Endothelial cell of hepatic sinusoid (primary cell): ENCODE results near the gene CISD2.
"Not testable (repeated sequence)": the region's sequence is repeated elsewhere in the genome, so short reads cannot be mapped to it uniquely, and the experiment has no call there.

Experiments used
- in situ Hi-C: cut with HindIII; loops from 2 replicates; pipeline ENCODE4 v1.10.0; 2017; ENCODE audit warnings: low sequenced_read_pairs

Gene CISD2, protein sequence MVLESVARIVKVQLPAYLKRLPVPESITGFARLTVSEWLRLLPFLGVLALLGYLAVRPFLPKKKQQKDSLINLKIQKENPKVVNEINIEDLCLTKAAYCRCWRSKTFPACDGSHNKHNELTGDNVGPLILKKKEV

DNA sequence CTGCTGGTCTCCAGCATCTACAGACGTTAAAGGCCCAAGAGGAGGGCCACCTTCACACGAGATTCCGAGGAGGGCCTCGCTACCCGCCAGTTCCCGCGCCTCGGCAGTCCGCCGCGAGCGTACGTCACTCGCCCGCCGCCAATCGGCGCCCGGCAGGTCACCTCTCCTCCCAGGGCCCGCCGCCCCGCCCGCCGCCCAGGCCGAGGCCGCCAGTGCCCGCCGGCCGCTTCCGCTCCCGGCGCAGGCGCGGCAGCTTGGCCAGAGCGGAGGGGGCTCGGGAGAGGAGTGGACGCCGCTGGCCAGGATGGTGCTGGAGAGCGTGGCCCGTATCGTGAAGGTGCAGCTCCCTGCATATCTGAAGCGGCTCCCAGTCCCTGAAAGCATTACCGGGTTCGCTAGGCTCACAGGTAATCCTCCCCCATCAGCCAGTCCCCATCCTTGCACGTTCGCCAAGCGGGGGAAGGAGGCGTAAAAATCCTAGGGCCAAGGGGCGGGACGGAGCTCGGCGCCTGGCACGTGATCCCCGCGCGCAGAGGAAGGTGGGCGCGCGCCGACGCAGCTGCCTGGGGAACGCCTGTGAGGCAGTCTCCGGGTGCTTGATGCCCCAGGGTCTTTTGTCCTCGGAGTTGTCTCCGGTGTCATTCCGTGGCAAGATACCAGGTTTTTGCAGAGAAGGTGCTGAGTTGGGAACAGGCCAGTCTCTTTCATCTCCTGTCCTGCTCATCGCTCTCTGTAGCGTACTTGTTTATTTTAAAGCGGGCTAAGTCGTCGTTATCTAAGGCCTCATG is at the start of gene CISD2:
Gene CISD2, plus strand, starts transcription at position 212 of the 788 bp plus-strand sequence. Its CDS starts 93 bp downstream, at position 305.
- in situ Hi-C loops = no loop called here

DNA sequence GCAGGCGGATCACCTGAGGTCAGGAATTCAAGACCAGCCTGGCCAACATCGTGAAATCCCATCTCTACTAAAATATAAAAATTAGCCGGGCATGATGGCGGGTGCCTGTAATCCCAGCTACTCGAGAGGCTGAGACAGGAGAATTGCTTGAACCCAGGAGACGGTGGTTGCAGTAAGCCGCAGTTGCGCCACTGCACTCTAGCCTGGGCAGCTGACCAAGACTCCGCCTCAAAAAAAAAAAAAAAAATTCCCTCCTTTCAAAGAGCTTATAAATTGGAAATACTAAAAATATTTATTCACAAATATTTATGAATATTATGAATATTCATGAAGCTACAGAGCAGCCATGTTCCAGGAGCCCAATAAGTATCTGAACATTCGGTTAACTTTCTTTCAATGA is 49.7 kb upstream of the CISD2 start:
- in situ Hi-C loops = not testable (repeated sequence)

DNA sequence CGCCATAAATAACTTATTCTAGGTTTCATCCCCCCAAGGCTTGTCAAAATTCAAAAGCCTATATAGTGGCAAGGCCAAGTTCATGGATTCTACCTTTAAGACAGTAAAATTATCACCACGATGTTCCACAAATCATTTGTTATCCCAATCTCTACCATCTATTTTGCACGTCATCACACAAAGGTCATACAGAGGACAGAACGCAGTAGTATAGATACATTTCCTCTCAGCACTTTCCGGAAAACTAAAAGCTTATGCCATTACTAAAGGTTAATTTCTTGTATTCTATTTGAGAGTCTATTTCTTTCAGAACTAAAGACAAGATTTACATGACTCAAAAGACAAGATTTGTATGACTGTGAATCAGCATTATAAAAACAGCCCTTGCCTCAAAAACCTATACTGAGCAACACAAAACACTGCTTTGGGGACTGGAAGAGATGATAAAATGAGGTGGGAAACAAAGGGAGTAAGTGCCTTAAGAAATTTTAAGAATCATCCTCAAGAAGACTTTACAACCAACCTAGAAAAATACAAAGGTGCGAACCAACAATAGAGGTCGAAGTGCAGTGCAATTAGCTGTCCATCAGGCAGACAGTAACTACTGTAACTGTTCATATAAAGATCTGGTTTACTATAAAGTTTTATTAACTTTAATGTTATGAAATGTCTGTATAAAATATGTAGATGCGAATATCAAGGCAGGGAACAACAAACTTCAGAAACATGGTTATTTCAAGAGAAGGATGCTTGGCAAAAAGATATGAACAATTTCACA is 49.0 kb upstream of the CISD2 start:
- in situ Hi-C loops = no loop called here

DNA sequence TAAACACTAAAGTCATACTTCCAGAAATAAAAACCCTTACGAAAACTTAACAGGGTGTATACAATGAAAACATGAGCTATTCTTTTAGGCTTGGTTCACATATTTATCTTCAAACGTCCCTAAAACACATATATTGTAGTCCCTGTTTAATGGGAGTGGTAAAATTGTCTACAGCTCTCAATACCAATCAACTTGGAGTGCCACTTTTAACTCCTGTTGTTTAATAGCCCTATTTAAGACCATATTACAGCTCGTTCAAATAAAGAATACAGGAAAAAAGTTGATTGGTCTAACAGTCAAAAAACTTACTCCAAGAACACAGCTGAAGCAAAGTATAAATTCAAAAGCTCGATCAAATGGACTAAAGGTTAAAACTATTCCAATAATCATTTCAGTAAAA is 45.3 kb upstream of the CISD2 start:
- in situ Hi-C loops = no loop called here

DNA sequence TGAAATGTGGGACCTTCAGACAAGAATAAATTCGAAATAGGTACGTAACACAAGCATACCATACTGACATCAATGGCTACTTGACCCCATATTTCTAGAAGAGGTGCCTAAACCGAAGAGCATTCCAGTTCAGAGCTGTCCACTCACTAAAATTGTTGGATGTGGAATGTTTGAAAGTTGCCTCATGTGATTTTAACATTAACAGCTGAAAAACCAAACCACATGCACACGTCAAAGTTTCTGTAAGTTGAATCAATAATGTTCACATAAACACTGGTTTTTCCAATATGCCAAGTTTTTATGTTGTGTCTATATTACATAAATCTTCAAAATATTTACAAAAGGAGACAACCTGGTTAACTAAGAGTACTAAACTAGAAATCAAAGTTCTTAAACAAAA is 44.9 kb upstream of the CISD2 start:
- in situ Hi-C loops = no loop called here

DNA sequence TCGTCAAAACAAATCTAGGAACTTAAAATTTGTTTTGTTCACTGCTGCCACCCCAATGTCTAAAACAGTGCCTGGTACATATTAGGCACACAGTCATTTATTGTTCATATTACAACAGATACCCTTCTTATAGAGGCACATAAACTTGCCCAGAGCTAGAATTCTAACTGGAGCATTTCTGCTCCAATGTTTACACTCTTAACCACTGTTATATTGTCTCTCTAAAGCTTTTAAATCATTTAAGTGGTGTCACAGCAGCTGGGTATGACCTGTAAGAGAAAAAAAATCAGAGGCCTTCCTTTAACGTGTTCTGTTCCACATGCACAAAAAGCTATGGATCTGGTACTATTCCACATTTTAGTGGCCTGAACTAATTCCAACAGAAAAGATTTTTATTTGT is 44.4 kb upstream of the CISD2 start:
- in situ Hi-C loops = no loop called here

DNA sequence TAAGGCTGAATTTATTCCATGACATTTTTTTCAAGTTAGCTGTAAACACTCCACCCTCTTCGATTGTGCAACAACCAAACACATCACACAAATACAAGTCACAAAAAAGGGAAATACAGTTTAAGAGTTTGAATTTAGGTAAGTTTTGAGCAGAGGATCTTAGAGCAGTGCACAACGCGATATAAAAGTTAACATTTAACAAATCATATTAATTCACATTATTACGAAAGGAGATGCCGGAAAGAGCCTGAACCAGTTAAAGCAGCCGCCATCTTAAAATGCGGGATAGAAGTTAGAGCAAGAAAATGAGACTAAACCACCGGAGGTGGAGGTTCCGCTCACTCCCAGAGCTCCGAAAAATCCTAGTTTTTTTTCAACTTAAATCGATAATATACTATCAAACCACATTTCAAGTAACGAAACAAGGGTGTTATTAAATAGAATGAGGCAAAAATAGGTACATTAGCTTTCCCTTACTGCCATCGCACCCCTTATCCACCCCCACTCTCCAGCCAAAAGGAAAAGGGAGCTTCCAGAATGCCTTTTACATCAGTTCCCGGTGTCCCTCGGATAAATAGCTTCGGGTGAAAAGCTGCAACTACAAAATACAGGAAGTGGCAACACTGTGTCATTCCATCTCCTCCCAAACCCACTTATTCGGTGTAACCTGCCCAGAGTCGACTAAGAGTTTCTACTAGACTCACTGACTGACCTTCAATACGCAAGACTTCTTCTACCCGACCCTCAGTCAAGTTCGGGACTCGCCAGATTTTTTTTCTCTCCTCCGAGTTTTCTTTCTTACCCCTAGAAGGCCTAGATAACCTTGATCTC is 43.3 kb upstream of the CISD2 start:
- in situ Hi-C loops = no loop called here

DNA sequence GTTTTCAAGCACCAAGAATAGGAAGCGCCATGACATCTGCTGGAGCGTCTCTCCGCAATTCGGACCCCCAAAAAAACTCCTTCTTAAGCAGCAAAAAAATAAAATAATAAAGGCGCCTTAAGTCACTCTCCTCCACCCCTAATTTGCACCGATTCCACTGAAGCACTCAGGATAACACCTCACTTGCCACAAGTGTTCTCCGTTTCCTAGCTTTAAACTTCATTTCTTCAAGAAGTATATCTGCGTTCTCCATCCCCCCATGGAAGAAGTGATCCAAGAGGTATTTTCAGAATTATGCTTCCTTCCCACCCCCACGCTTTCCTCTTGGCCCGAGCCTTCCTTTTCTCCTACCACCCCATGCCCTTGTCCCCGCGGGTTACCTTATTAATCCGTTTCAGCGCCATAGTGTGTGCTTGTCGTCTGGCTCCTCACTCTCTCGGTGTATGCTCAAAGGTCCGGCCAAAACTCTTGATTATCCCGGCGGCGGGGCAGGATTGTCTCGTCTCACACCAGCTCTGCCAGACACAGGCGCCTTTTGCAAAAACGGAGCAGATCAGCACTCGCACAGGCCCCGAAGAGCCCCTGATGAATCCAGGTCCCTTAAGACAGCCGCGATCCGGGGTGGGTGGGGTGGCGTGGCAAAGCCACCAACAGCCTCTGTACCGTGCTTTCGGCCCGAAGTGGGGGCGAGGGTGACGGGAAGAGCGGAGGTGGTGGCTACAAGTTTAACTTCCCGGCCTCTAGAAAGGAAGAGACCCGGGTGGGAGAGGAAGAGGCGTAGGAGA is 42.5 kb upstream of the CISD2 start:
- in situ Hi-C loops = no loop called here

DNA sequence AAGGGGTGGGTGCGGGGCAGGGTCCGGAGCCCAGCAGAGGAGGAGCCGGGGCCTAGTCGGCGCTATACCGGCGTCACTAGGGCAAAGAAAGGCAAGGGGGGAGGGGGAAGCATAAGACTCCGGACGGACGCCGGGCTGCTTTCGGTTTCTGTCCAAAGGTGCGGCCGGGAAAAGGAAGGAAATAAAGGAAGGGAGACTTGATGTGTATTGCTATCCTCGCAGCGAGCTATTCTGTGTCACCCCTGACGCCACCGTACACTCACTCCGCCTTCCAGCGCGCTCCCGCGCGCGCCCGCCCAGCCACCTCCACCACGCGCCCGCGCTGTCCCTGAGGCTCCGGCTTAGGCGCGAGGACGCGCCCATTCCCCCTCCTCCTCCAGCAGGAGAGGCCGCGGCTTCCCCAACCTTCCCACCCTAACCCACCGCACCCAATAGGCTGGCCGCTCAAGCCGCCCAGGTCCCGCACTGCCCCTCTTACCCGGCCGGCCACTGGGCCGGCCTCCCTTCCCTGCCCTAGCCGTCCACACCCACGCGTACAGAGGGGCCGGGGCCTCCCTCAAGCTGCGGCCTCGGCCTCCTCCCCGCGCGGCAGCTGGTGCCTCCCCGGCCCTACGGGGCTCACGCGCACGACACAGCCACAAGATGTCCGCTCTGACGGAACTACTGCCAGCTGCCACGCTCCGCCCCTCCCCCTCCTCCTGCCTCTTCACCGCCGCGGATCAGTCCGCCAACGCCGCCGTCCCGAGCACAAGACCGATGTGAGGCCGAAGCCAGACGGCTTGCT is 41.7 kb upstream of the CISD2 start, which contains the start of gene UBE2D3:
Gene UBE2D3, minus strand, starts transcription at position 662 of the 784 bp plus-strand sequence. CDS start 1,043 bp downstream, outside the sequence.
- in situ Hi-C loops = no loop called here

DNA sequence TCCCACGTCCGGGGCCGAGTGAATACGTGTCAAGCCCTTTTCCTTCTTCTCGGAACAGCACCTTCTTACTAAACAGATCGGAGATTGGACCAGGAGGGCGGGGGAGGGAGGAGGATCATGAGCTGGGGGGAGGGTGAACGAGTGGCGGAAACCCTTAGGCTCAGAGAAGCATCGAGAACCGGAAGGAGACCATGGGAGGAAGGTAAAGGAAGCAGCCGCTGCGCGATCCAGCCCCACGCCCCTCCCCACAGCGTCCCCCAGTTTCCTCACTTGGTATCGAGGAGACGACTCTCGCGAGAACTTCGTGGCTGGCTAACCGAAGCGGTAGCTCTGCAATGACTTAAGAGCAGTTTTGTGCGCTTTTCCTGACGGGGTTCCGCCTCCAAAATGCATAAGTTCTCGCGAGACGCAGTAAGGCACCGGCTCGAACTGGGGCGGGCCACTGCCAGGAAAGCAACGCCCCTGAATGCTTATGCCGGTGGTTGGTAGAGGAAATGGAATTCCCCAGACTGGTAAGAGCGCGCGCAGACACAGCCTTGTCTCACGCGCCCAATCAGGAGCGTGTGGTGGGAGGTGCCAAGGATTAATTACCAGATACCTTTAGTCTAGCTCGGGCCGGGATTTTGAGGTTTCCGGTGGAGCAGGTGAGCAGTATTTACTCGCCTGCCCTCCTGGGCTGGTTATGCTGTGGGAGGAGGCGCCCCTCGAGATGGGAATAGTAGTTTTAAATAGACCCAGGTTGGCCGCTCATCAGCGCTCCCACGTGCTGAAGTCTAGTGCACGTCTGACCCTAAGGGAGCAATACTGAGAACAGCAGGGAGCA is 40.9 kb upstream of the CISD2 start:
- in situ Hi-C loops = no loop called here

DNA sequence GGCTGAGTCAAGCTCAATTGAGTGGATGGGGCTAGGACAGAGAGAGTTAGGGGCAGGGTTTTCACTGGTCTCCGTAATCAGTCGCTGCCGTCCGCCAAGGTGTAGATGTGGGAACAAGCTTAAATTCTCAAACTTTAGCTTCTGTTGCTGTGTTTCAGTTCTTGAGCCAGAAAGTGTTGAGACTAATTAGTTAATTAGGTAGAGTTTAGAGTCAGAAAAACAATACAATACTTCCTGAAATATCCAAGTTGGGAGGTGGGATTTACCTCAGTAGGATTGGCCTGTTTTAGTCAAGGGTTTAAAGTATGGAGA is 40.3 kb upstream of the CISD2 start:
- in situ Hi-C loops = no loop called here

DNA sequence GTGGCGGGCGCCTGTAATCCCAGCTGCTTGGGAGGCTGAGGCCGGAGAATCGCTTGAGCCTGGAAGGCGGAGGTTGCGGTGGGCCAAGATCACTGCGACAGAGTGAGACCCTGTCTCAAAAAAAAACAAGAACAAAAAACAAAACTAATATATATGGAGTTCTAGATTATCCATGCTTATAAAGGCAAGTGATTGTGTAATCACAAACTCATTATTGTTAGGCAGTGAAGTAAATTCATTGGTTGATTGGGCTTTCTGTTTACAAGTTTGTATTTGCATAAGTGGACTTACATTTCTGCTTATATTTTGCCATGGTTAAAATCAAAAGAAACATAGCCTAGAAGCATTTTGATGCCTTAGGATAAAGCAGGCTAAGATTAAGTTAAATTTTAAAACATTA is 39.0 kb upstream of the CISD2 start:
- in situ Hi-C loops = loop anchor here (10.0 kb wide), 1 partner anchor 395 kb away; no protein-coding TSS in a partner anchor

DNA sequence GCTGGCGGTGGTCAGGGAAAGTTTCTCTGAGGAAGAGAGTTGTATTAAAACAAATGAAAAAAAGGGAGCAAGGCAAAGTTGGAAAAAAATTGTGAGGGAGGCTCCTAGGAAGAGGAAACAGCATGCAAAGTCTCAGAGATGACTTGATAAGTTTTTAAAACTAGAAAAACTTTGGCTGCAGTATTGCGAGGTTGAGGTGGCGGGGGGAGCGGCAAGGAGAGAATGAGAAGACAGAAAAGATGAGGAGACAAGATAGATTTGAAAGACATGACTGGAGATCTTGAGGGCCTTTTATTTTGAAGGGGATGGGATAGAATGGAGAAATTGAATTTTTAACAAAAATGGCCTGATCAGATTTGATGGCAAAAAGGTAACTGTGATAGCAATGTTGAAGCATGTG is 36.7 kb upstream of the CISD2 start:
- in situ Hi-C loops = loop anchor here (10.0 kb wide), 1 partner anchor 397 kb away; no protein-coding TSS in a partner anchor

DNA sequence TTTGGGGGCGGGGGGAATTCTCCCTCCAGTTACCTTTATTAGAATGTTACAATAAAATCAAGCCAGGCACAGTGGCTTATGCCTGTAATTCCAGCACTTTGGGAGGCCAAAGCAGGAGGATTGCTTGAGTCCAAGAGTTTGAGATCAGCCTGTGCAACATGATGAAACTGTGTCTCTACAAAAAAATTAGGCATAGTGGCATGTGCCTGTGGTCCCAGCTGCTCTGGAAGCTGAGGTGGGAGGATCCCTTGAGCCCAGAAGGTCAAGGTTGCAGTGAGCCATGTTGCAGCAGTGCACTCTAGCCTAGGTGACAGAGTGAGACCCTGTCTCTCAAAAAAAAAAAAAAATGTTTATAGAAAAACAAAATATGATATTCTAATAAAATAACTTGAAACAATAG is 36.1 kb upstream of the CISD2 start:
- in situ Hi-C loops = loop anchor here (10.0 kb wide), 1 partner anchor 398 kb away; no protein-coding TSS in a partner anchor

DNA sequence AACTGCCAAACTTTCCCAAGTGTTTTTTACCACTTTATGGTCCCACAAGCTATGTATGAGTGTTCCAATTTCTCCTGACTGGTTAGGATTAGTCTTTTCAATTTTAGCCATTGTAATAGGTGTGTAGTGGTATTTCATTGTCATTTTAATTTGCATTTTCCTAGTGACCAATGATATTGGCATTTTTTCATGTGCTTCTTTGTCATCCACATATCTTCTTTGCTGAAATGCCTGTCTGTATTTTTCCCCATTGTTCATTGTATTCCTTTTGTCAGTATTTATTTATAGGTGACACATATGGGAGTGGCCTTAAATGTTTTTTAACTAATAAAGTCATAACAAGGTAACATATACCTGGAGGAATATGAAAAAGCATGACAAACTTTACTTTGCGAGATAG is 32.2 kb upstream of the CISD2 start:
- in situ Hi-C loops = loop anchor here (10.0 kb wide), 1 partner anchor 402 kb away; no protein-coding TSS in a partner anchor

DNA sequence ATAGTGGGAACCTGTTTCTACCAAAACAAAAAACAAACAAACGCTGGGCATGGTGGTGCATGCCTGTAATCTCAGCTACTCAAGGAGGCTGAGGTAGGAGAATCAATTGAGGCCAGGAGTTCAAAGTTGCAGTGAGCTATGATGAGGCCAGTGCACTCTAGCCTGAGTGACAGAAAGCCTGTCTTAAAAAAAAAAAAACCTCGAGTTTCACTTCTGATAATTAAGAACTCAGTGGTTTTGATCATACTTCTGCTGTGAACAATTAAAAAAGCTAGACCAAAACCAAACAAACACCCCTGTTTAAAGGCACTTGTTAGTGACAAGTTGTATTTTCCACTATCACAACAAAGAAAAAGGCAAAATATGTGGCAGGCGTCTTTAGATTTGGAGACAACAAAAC is 26.4 kb upstream of the CISD2 start:
- in situ Hi-C loops = no loop called here

DNA sequence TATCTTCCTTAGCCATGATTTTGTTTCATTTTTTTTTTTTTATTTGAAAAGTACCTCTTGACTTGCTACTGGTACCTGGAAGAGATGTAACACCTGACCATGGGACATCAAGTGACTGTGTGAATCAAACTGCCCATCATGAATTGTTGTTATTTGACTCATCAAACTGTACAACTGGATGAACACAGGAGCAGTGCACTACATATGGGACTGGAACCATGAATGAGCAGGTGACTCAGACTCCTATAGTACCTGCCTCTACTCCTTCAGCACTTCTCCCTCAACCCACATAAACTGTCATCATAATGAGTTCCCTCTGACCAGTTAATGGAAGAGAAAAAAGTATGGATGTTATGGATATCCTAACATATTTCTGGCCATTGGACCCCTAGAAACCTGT is 25.5 kb upstream of the CISD2 start:
- in situ Hi-C loops = no loop called here

DNA sequence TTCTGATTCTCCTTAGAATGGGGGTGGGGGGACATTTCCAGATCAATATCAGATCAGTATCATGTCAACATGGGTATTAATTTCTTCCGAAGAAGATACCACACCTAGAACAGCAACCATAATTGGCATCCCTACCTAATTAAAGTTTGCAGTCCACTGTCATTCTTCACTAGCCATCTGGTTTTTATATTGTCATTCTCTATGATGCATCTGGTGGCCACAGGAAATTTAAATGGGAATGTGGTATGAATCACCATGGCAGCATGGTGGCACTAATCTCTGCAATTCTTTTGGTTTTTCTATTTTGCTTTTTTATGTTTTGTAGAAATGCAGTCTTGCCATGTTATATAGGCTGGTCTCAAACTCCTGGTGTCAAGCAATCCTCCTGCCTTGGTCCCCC is 24.9 kb upstream of the CISD2 start:
- in situ Hi-C loops = no loop called here
